GM10266 (cell line): ENCODE measurements around the gene CAPN5.
A peak's percentile ranks its signal among the peaks of the same experiment; 100 is the strongest.

Experiments
- DNase-seq: peaks from one replicate; pipeline ENCODE4 v3.0.0; 2012; ENCODE audit errors: extremely low spot score
- CTCF ChIP-seq: IDR thresholded peaks from 2 replicates; pipeline ENCODE4 v1.5.1; 2012; ENCODE audit warnings: mild to moderate bottlenecking, low read depth; ENCODE audit not compliant: control insufficient read depth, insufficient read depth; ENCODE audit errors: missing control alignments

The CAPN5 gene

GRCh38 chr11:77038029-77038824 is 28.5 kb upstream of the CAPN5 start:
- DNase-seq, result no peak
- no peak for TF ChIP-seq CTCF

- peak; percentile 52 for DNase-seq
- no peak for TF ChIP-seq CTCF
Observed at GRCh38 chr11:77038825-77039326, 27.9 kb upstream of the CAPN5 start.

DNA sequence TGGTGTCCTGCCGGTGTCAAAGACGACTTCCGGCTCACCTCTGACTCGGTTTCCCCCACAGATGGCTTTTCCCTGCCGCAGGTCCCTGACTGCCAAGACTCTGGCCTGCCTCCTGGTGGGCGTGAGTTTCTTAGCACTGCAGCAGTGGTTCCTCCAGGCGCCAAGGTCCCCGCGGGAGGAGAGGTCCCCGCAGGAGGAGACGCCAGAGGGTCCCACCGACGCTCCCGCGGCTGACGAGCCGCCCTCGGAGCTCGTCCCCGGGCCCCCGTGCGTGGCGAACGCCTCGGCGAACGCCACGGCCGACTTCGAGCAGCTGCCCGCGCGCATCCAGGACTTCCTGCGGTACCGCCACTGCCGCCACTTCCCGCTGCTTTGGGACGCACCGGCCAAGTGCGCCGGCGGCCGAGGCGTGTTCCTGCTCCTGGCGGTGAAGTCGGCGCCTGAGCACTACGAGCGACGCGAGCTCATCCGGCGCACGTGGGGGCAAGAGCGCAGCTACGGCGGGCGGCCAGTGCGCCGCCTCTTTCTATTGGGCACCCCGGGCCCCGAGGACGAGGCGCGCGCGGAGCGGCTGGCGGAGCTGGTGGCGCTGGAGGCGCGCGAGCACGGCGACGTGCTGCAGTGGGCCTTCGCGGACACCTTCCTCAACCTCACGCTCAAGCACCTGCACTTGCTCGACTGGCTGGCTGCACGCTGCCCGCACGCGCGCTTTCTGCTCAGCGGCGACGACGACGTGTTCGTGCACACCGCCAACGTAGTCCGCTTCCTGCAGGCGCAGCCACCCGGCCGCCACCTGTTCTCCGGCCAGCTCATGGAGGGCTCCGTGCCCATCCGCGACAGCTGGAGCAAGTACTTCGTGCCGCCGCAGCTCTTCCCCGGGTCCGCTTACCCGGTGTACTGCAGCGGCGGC is 27.0 kb upstream of the CAPN5 start:
- peak; percentile 59 for TF ChIP-seq CTCF
- DNase-seq, result peak; percentile 74

- no peak for DNase-seq
- TF ChIP-seq CTCF, result no peak
Observed at GRCh38 chr11:77040401-77040777, 26.4 kb upstream of the CAPN5 start.

- peak; percentile 18 for DNase-seq
- no peak for TF ChIP-seq CTCF
Observed at GRCh38 chr11:77040889-77041288, 25.9 kb upstream of the CAPN5 start.

DNA sequence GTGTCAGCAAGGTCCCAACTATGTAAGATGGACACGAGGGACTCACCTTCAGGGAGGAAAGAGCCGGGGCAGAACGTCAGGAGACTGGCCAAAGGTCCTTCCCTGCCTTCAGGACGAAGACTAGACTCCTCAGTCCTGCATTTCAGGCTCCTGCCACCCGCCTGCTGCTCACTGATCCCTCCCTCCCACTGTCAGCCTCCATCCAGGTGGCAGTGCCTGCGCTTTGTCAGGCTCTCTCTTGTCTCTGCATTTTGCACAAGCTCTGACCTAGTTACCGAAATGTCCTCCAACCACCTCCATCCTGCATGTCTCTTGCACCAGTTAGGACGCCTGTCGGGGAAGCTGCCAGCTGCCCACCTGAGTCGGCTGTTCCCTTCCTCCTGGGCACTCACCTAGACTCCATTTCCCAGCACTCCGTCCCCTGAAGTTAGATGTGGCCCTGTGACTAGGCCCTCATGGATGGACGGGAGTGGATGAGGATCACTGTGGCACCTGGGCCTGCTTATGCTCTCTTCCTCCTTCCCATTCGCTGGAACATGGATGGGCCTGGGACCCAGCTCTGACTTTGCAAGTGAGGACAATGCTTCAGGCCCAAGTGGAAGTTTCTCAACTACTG is 24.6 kb upstream of the CAPN5 start:
- no peak for TF ChIP-seq CTCF
- DNase-seq, result peak; percentile 37
